ENCODE data around the gene MYO9B. TPM values are rescaled to one million over a fixed set of nuclear protein-coding genes. Genes with fewer than 3 reads are reported as not detected.

Gene MYO9B
- total RNA-seq, 1 experiment from 2014 or later, result 94.3 TPM

GRCh38 chr19:17236811-17237543 is 161.4 kb downstream of the MYO9B start:
- DNase-seq (ENCODE audit: low spot score), result no peak
- peaks cover 28% of the 10 kb centered on the region for H3K36me3 Mint-ChIP-seq
- H3K27me3 Mint-ChIP-seq (ENCODE audit: low read depth), result no peaks in the 10 kb centered on the region
- no peak for TF ChIP-seq ZNF219 (CRISPR knock-in tag; IDR thresholded peaks at IDR 0.05; ENCODE audit: borderline replicate concordance)
- no peak for TF ChIP-seq TEAD1 (CRISPR knock-in tag; IDR thresholded peaks at IDR 0.05)
- no peak for TF ChIP-seq ZBTB21 (CRISPR knock-in tag; IDR thresholded peaks at IDR 0.05; ENCODE audit: borderline replicate concordance)
- TF ChIP-seq SMAD3 (CRISPR knock-in tag; IDR thresholded peaks at IDR 0.05; ENCODE audit: borderline replicate concordance), result no peak
- TF ChIP-seq TEAD4 (CRISPR knock-in tag; IDR thresholded peaks at IDR 0.05), result no peak
- TF ChIP-seq ATF2 (CRISPR knock-in tag; IDR thresholded peaks at IDR 0.05; ENCODE audit: borderline replicate concordance, low read depth), result no peak
- TF ChIP-seq, protein P1, sequence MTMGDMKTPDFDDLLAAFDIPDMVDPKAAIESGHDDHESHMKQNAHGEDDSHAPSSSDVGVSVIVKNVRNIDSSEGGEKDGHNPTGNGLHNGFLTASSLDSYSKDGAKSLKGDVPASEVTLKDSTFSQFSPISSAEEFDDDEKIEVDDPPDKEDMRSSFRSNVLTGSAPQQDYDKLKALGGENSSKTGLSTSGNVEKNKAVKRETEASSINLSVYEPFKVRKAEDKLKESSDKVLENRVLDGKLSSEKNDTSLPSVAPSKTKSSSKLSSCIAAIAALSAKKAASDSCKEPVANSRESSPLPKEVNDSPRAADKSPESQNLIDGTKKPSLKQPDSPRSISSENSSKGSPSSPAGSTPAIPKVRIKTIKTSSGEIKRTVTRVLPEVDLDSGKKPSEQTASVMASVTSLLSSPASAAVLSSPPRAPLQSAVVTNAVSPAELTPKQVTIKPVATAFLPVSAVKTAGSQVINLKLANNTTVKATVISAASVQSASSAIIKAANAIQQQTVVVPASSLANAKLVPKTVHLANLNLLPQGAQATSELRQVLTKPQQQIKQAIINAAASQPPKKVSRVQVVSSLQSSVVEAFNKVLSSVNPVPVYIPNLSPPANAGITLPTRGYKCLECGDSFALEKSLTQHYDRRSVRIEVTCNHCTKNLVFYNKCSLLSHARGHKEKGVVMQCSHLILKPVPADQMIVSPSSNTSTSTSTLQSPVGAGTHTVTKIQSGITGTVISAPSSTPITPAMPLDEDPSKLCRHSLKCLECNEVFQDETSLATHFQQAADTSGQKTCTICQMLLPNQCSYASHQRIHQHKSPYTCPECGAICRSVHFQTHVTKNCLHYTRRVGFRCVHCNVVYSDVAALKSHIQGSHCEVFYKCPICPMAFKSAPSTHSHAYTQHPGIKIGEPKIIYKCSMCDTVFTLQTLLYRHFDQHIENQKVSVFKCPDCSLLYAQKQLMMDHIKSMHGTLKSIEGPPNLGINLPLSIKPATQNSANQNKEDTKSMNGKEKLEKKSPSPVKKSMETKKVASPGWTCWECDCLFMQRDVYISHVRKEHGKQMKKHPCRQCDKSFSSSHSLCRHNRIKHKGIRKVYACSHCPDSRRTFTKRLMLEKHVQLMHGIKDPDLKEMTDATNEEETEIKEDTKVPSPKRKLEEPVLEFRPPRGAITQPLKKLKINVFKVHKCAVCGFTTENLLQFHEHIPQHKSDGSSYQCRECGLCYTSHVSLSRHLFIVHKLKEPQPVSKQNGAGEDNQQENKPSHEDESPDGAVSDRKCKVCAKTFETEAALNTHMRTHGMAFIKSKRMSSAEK (CRISPR knock-in tag; IDR thresholded peaks at IDR 0.05; ENCODE audit: borderline replicate concordance), result no peak
- no peak for TF ChIP-seq ZNF671 (CRISPR knock-in tag; IDR thresholded peaks at IDR 0.05)
- TF ChIP-seq, protein P2, sequence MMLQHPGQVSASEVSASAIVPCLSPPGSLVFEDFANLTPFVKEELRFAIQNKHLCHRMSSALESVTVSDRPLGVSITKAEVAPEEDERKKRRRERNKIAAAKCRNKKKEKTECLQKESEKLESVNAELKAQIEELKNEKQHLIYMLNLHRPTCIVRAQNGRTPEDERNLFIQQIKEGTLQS (CRISPR knock-in tag; conservative IDR thresholded peaks at IDR 0.05), result no peak
- no peak for TF ChIP-seq ZNF263 (CRISPR knock-in tag; IDR thresholded peaks at IDR 0.05; ENCODE audit: low read depth)
- TF ChIP-seq CREB1 (CRISPR knock-in tag; IDR thresholded peaks at IDR 0.05), result no peak
- TF ChIP-seq IRF1 (CRISPR knock-in tag; IDR thresholded peaks at IDR 0.05), result no peak
- no peaks in the 10 kb centered on the region for H3K9me3 Mint-ChIP-seq
- peaks cover 40% of the 10 kb centered on the region for H3K4me1 Mint-ChIP-seq
- H3K4me3 Mint-ChIP-seq, result no peak overlapping the region
- peak overlapping the region; percentile 78 for H3K27ac Mint-ChIP-seq
- CTCF ChIA-PET, result interaction anchor here (1.0 to 3.2 kb wide), 4 partner anchors 10 to 55 kb away, joined by 3 to 12 read pairs (median 5); partner anchors contain the start of gene USE1
- POLR2A ChIA-PET, result interaction anchor here (1.2 to 2.8 kb wide), 3 partner anchors 8 to 30 kb away, joined by 4 to 9 read pairs (median 8); partner anchors contain the start of genes BABAM1 and OCEL1
- no peak for ATAC-seq

GRCh38 chr19:17237747-17238706 is 162.4 kb downstream of the MYO9B start:
- Mint-ChIP-seq H3K27ac (peak overlapping the region; percentile 85), H3K9me3 (no peaks in the 10 kb centered on the region), H3K27me3 (ENCODE audit: low read depth) (no peaks in the 10 kb centered on the region), H3K36me3 (peaks cover 19% of the 10 kb centered on the region), H3K4me3 (no peak overlapping the region), H3K4me1 (peaks cover 48% of the 10 kb centered on the region)
- CTCF ChIA-PET, result interaction anchor here (1.0 to 1.6 kb wide), 3 partner anchors 11 to 54 kb away, joined by 3 to 7 read pairs (median 3); no protein-coding TSS in a partner anchor
- TF ChIP-seq NR3C1 (CRISPR knock-in tag; conservative IDR thresholded peaks at IDR 0.05; ENCODE audit: low read depth) (no peak), FOXJ3 (CRISPR knock-in tag; IDR thresholded peaks at IDR 0.05; ENCODE audit: borderline replicate concordance) (no peak), ZNF121 (CRISPR knock-in tag; IDR thresholded peaks at IDR 0.05) (peak; percentile 54; the same call in 1 of the 2 replicates), ATF1 (CRISPR knock-in tag; IDR thresholded peaks at IDR 0.05) (no peak)
- ATAC-seq (no peak), DNase-seq (ENCODE audit: low spot score) (no peak)
- POLR2A ChIA-PET, result interaction anchor here (0.6 kb wide), 1 partner anchor 22 kb away, joined by 3 read pairs; no protein-coding TSS in a partner anchor
